SHP77 treated with DMSO at 0.1 percent for 48 hours (cell line): Measurements from ENCODE around the gene DNAJC5.

Source experiments
- DNase-seq: peaks from one replicate; lab custom pipeline; 2025; lab: John Stamatoyannopoulos, UW

Gene DNAJC5

GRCh38 chr20:63941282-63942081, 46.6 kb downstream of the DNAJC5 start:
- no peak for DNase-seq

GRCh38 chr20:63942250-63942951, 47.5 kb downstream of the DNAJC5 start:
- DNase-seq, result no peak

GRCh38 chr20:63942969-63943807, 48.3 kb downstream of the DNAJC5 start:
- no peak for DNase-seq

- DNase-seq, result no peak
Observed at GRCh38 chr20:63943808-63944077, 48.8 kb downstream of the DNAJC5 start.

GRCh38 chr20:63944078-63944941, 49.4 kb downstream of the DNAJC5 start:
- DNase-seq, result no peak

GRCh38 chr20:63945031-63945658, 50.2 kb downstream of the DNAJC5 start:
- DNase-seq, result no peak

- no peak for DNase-seq
Observed at GRCh38 chr20:63945921-63946920, 51.3 kb downstream of the DNAJC5 start.

- no peak for DNase-seq
Observed at GRCh38 chr20:63946986-63947637, 52.2 kb downstream of the DNAJC5 start.

GRCh38 chr20:63947638-63948456, 52.9 kb downstream of the DNAJC5 start:
- DNase-seq, result no peak

- no peak for DNase-seq
Observed at GRCh38 chr20:63950701-63951397, 55.9 kb downstream of the DNAJC5 start.

GRCh38 chr20:63951398-63952209, 56.7 kb downstream of the DNAJC5 start:
- DNase-seq, result no peak

- no peak for DNase-seq
Observed at GRCh38 chr20:63952210-63952535, 57.2 kb downstream of the DNAJC5 start.

- DNase-seq, result no peak
Observed at GRCh38 chr20:63952769-63953168, 57.8 kb downstream of the DNAJC5 start.

GRCh38 chr20:63953764-63954429, 59.0 kb downstream of the DNAJC5 start:
- no peak for DNase-seq

GRCh38 chr20:63955281-63955826, 60.4 kb downstream of the DNAJC5 start:
- no peak for DNase-seq
